HepG2 (cell line): Measurements from ENCODE around the gene SPAG9. TPM values are rescaled to one million over a fixed set of nuclear protein-coding genes. Genes with fewer than 3 reads are reported as not detected.

ENCODE experiments used
- BCL6 ChIP-seq: IDR thresholded peaks from 2 replicates; pipeline ENCODE4 v1.6.1; 2016; ENCODE audit warnings: missing genetic modification reagents, missing compliant biosample characterization
- ELF3 ChIP-seq: IDR thresholded peaks from 2 replicates; pipeline ENCODE4 v1.6.1; 2016; ENCODE audit warnings: missing genetic modification reagents, missing compliant biosample characterization
- GABPB1 ChIP-seq: IDR thresholded peaks from 2 replicates; pipeline ENCODE4 v1.6.1; 2016; ENCODE audit warnings: mild to moderate bottlenecking, missing genetic modification reagents, moderate library complexity, missing compliant biosample characterization
- KDM5B ChIP-seq: sonication (generic); formaldehyde crosslinking; IDR thresholded peaks from 2 replicates; pipeline ENCODE4 v1.4.0; 2020; ENCODE audit warnings: missing genetic modification reagents, mild to moderate bottlenecking, borderline replicate concordance
- LCORL ChIP-seq, 2 experiments: fragments of 450-650 bp in 1 of 2; sonication (generic) in 1 of 2; formaldehyde crosslinking in 1 of 2; IDR thresholded peaks; 2 replicates each; pipeline versions ENCODE4 v1.5.0 to v1.6.1; 2017 to 2020; ENCODE audit warnings: antibody characterized with exemption in 1 of 2, missing genetic modification reagents in 1 of 2
- ZFP82 ChIP-seq: sonication (generic); formaldehyde crosslinking; IDR thresholded peaks from 2 replicates; pipeline ENCODE4 v1.5.1; 2020; ENCODE audit warnings: mild to moderate bottlenecking, missing genetic modification reagents, borderline replicate concordance
- ZNF337 ChIP-seq: sonication (generic); formaldehyde crosslinking; IDR thresholded peaks from 2 replicates; pipeline ENCODE4 v1.5.1; 2020; ENCODE audit warnings: missing genetic modification reagents, low read depth, mild to moderate bottlenecking, borderline replicate concordance
- ZNF549 ChIP-seq: sonication (generic); formaldehyde crosslinking; IDR thresholded peaks from 2 replicates; pipeline ENCODE4 v1.5.0; 2020; ENCODE audit warnings: missing genetic modification reagents
- ZNF567 ChIP-seq: sonication (generic); formaldehyde crosslinking; IDR thresholded peaks from 2 replicates; pipeline ENCODE4 v1.8.1; 2023; ENCODE audit warnings: mild to moderate bottlenecking, missing genetic modification reagents, borderline replicate concordance
- ZNF709 ChIP-seq: sonication (generic); formaldehyde crosslinking; IDR thresholded peaks from 2 replicates; pipeline ENCODE4 v1.5.0; 2020; ENCODE audit warnings: mild to moderate bottlenecking, missing genetic modification reagents
- ZNF816 ChIP-seq: sonication (generic); formaldehyde crosslinking; IDR thresholded peaks from 2 replicates; pipeline ENCODE4 v1.8.0; 2022; ENCODE audit warnings: missing genetic modification reagents, mild to moderate bottlenecking, borderline replicate concordance
- polyA plus RNA-seq, 8 experiments: library from polyadenylated mRNA; depleted of rRNA in 3 of 8; stranded (reverse) in 7 of 8; unstranded in 1 of 8; fragments of >200 nt; fragmentation: Illumina TruSeq in 4 of 8; extraction: Trizol in 4 of 8; gene quantifications; 2 replicates each; pipeline versions ENCODE4 v1.2.1 to v1.2.3, GENCODE V29; 2011 to 2016; ENCODE audit warnings: low read depth in 4 of 8, missing spikeins in 1 of 8, mixed read lengths in 1 of 8; ENCODE audit not compliant: insufficient read depth in 1 of 8
- total RNA-seq, 5 experiments: library from RNA; depleted of rRNA; stranded (reverse); fragments of >200 nt; fragmentation: Illumina TruSeq; extraction: Trizol; gene quantifications; 2 replicates each; pipeline ENCODE4 v1.2.3, GENCODE V29; 2016; ENCODE audit warnings: low read depth in 1 of 5
- TF ChIP-seq, protein P1 (sequence below): IDR thresholded peaks from 2 replicates; pipeline ENCODE4 v1.6.1; 2012; ENCODE audit warnings: low read length, improper control_type of control experiment
- TF ChIP-seq, protein P2 (sequence below): sonication (generic); formaldehyde crosslinking; IDR thresholded peaks from 2 replicates; pipeline ENCODE4 v1.5.0; 2020; ENCODE audit warnings: missing genetic modification reagents, mild to moderate bottlenecking, borderline replicate concordance
- TF ChIP-seq, protein P3 (sequence below): sonication (generic); formaldehyde crosslinking; IDR thresholded peaks from 2 replicates; pipeline ENCODE4 v1.4.0; 2020; ENCODE audit warnings: missing genetic modification reagents, mild to moderate bottlenecking, borderline replicate concordance
- TF ChIP-seq, protein P4 (sequence below): sonication (generic); formaldehyde crosslinking; IDR thresholded peaks from 2 replicates; pipeline ENCODE4 v1.4.0; 2020; ENCODE audit warnings: missing genetic modification reagents

Gene SPAG9
- total and polyA plus RNA-seq, 2 of the 13 experiments (the other 11 are each of a cell fraction or from before 2014, with no cell fraction given) = 43.2 to 78.6 TPM

DNA sequence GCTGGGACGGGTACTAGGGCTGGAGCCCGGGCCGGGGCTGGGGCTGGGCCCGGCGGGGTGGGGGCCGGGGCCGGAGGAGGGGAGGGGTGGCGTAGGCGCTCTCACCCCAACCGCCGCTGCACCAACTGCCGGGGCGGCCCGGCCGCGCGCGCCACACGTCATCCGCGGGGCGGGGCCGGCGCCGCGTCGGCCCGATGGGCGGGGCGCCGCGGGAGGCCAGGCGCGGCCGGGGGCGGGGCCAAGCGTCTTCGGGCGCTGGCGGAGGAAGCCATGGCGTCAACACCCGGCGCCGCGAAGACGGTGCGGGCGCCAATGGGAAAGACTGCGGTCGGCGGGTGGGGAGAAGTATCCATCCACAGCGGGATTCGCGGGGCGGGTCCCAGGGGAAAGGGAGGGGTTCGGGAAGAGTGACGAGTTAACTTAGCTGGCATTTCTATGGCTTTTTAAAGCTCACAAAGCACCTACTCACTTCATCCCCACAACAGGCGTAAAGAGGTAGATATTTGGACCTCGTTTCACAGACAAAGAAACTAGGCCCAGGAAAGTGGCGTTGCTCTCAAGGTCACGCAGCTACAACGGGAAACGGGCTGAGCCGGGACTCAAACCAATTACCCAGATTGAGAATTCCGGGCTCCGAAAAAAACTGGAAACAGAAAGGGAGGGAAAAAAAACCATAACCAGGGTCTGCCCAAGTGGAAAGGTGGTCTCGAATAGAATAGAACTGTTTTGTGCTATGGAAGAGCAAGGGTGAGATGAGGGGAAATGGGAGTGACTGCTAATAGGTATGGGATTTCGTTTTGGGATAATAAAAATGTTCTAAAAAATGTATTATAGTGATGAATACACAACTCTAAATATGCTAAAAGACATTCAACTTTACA lies at the start of gene SPAG9 (continued):
- TF ChIP-seq, protein P1, sequence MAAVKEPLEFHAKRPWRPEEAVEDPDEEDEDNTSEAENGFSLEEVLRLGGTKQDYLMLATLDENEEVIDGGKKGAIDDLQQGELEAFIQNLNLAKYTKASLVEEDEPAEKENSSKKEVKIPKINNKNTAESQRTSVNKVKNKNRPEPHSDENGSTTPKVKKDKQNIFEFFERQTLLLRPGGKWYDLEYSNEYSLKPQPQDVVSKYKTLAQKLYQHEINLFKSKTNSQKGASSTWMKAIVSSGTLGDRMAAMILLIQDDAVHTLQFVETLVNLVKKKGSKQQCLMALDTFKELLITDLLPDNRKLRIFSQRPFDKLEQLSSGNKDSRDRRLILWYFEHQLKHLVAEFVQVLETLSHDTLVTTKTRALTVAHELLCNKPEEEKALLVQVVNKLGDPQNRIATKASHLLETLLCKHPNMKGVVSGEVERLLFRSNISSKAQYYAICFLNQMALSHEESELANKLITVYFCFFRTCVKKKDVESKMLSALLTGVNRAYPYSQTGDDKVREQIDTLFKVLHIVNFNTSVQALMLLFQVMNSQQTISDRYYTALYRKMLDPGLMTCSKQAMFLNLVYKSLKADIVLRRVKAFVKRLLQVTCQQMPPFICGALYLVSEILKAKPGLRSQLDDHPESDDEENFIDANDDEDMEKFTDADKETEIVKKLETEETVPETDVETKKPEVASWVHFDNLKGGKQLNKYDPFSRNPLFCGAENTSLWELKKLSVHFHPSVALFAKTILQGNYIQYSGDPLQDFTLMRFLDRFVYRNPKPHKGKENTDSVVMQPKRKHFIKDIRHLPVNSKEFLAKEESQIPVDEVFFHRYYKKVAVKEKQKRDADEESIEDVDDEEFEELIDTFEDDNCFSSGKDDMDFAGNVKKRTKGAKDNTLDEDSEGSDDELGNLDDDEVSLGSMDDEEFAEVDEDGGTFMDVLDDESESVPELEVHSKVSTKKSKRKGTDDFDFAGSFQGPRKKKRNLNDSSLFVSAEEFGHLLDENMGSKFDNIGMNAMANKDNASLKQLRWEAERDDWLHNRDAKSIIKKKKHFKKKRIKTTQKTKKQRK = no peak
- TF ChIP-seq ZNF549 (no peak), ZNF567 (CRISPR knock-in tag) (0 out of 2 replicates have a peak, but pooled peaks have one; percentile 38), GABPB1 (CRISPR knock-in tag) (peak; percentile 78), ZNF816 (CRISPR knock-in tag) (no peak), KDM5B (CRISPR knock-in tag) (0 out of 2 replicates have a peak, but pooled peaks have one; percentile 1), ZNF709 (no peak), ZNF337 (CRISPR knock-in tag) (no peak), ZFP82 (CRISPR knock-in tag) (no peak), ELF3 (CRISPR knock-in tag) (no peak), BCL6 (CRISPR knock-in tag) (peak; percentile 26; the same call in 1 of the 2 replicates), LCORL (IDR thresholded peaks at IDR 0.05) (no peak), LCORL (CRISPR knock-in tag; IDR thresholded peaks at IDR 0.05) (peak; percentile 40; the same call in 1 of the 2 replicates)
- TF ChIP-seq, protein P2, sequence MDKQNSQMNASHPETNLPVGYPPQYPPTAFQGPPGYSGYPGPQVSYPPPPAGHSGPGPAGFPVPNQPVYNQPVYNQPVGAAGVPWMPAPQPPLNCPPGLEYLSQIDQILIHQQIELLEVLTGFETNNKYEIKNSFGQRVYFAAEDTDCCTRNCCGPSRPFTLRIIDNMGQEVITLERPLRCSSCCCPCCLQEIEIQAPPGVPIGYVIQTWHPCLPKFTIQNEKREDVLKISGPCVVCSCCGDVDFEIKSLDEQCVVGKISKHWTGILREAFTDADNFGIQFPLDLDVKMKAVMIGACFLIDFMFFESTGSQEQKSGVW (CRISPR knock-in tag) = no peak
- TF ChIP-seq, protein P3, sequence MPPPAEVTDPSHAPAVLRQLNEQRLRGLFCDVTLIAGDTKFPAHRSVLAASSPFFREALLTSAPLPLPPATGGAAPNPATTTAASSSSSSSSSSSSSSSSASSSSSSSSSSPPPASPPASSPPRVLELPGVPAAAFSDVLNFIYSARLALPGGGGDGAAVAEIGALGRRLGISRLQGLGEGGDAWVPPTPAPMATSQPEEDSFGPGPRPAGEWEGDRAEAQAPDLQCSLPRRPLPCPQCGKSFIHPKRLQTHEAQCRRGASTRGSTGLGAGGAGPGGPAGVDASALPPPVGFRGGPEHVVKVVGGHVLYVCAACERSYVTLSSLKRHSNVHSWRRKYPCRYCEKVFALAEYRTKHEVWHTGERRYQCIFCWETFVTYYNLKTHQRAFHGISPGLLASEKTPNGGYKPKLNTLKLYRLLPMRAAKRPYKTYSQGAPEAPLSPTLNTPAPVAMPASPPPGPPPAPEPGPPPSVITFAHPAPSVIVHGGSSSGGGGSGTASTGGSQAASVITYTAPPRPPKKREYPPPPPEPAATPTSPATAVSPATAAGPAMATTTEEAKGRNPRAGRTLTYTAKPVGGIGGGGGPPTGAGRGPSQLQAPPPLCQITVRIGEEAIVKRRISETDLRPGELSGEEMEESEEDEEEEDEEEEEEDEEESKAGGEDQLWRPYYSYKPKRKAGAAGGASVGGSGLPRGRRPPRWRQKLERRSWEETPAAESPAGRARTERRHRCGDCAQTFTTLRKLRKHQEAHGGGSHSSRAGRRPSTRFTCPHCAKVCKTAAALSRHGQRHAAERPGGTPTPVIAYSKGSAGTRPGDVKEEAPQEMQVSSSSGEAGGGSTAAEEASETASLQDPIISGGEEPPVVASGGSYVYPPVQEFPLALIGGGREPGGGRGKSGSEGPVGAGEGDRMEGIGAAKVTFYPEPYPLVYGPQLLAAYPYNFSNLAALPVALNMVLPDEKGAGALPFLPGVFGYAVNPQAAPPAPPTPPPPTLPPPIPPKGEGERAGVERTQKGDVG (CRISPR knock-in tag) = no peak
- TF ChIP-seq, protein P4, sequence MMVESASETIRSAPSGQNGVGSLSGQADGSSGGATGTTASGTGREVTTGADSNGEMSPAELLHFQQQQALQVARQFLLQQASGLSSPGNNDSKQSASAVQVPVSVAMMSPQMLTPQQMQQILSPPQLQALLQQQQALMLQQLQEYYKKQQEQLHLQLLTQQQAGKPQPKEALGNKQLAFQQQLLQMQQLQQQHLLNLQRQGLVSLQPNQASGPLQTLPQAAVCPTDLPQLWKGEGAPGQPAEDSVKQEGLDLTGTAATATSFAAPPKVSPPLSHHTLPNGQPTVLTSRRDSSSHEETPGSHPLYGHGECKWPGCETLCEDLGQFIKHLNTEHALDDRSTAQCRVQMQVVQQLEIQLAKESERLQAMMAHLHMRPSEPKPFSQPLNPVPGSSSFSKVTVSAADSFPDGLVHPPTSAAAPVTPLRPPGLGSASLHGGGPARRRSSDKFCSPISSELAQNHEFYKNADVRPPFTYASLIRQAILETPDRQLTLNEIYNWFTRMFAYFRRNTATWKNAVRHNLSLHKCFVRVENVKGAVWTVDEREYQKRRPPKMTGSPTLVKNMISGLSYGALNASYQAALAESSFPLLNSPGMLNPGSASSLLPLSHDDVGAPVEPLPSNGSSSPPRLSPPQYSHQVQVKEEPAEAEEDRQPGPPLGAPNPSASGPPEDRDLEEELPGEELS (CRISPR knock-in tag) = peak; percentile 66
